HepG2 (cell line): ENCODE results near the gene TIMM8B. TPM values are rescaled to one million over a fixed set of nuclear protein-coding genes. Genes with fewer than 3 reads are reported as not detected.

Experiments used
- CCAR2 ChIP-seq: fragments of 200-400 bp; formaldehyde crosslinking; optimal IDR thresholded peaks from 2 replicates; pipeline ENCODE3; 2018; ENCODE audit warnings: low read depth, mild to moderate bottlenecking, low read length, moderate library complexity
- CHD2 ChIP-seq: IDR thresholded peaks from 2 replicates; pipeline ENCODE4 v1.6.1; 2011; ENCODE audit warnings: low read depth, low read length, improper control_type of control experiment
- ELF3 ChIP-seq: IDR thresholded peaks from 2 replicates; pipeline ENCODE4 v1.6.1; 2016; ENCODE audit warnings: missing genetic modification reagents, missing compliant biosample characterization
- FOXA1 ChIP-seq, 2 experiments: fragments of 450-650 bp in 1 of 2; sonication (generic) in 1 of 2; formaldehyde crosslinking in 1 of 2; IDR thresholded peaks; 2 replicates each; pipeline versions ENCODE4 v1.4.0 to v1.6.1; 2016 to 2020; ENCODE audit warnings: missing genetic modification reagents in 1 of 2
- GATAD1 ChIP-seq: IDR thresholded peaks from 2 replicates; pipeline ENCODE4 v1.6.1; 2016; ENCODE audit warnings: missing genetic modification reagents, missing compliant biosample characterization
- GLI4 ChIP-seq: sonication (generic); formaldehyde crosslinking; IDR thresholded peaks from 2 replicates; pipeline ENCODE4 v1.5.1; 2020; ENCODE audit warnings: missing genetic modification reagents, mild to moderate bottlenecking, moderate library complexity, borderline replicate concordance
- HNRNPL ChIP-seq: fragments of 200-400 bp; formaldehyde crosslinking; IDR thresholded peaks from 2 replicates; pipeline ENCODE4 v1.6.1; 2017; ENCODE audit warnings: mild to moderate bottlenecking, low read depth, low read length
- HOXD1 ChIP-seq: sonication (generic); formaldehyde crosslinking; IDR thresholded peaks from 2 replicates; pipeline ENCODE4 v1.5.0; 2020; ENCODE audit warnings: missing genetic modification reagents
- LRRFIP1 ChIP-seq: sonication (generic); formaldehyde crosslinking; conservative IDR thresholded peaks from 2 replicates; pipeline ENCODE4 v1.4.0; 2020; ENCODE audit warnings: missing genetic modification reagents
- MIXL1 ChIP-seq: IDR thresholded peaks from 2 replicates; pipeline ENCODE4 v1.6.1; 2016
- MTF1 ChIP-seq: sonication (generic); formaldehyde crosslinking; IDR thresholded peaks from 2 replicates; pipeline ENCODE4 v1.5.0; 2020; ENCODE audit warnings: missing genetic modification reagents
- SIN3B ChIP-seq: fragments of 150-350 bp; IDR thresholded peaks from 2 replicates; pipeline ENCODE4 v1.6.1; 2014; ENCODE audit warnings: low read length
- SUZ12 ChIP-seq: fragments of 150-350 bp; IDR thresholded peaks from 2 replicates; pipeline ENCODE4 v1.6.1; 2014; ENCODE audit warnings: low read depth, low read length
- TCF12 ChIP-seq, 2 experiments: fragments of 450-650 bp in 1 of 2; sonication (generic) in 1 of 2; formaldehyde crosslinking in 1 of 2; IDR thresholded peaks; 2 replicates each; pipeline versions ENCODE4 v1.6.1 to v1.8.0; 2017 to 2022; ENCODE audit warnings: antibody characterized with exemption in 1 of 2, mild to moderate bottlenecking in 1 of 2, missing genetic modification reagents in 1 of 2, moderate library complexity in 1 of 2
- TOPORS ChIP-seq: sonication (generic); formaldehyde crosslinking; IDR thresholded peaks from 2 replicates; pipeline ENCODE4 v1.8.0; 2023; ENCODE audit warnings: mild to moderate bottlenecking, missing genetic modification reagents
- TRIM22 ChIP-seq: fragments of 450-650 bp; IDR thresholded peaks from 2 replicates; pipeline ENCODE4 v1.6.1; 2017
- UBTF ChIP-seq: sonication (generic); formaldehyde crosslinking; IDR thresholded peaks from 2 replicates; pipeline ENCODE4 v1.4.0; 2020; ENCODE audit warnings: mild to moderate bottlenecking, missing genetic modification reagents
- ZMYM2 ChIP-seq: sonication (generic); formaldehyde crosslinking; IDR thresholded peaks from 2 replicates; pipeline ENCODE4 v1.8.0; 2022; ENCODE audit warnings: mild to moderate bottlenecking, missing genetic modification reagents
- ZNF460 ChIP-seq: sonication (generic); formaldehyde crosslinking; IDR thresholded peaks from 2 replicates; pipeline ENCODE4 v1.5.1; 2020; ENCODE audit warnings: missing genetic modification reagents, mild to moderate bottlenecking, borderline replicate concordance
- ZNF672 ChIP-seq: sonication (generic); formaldehyde crosslinking; IDR thresholded peaks from 2 replicates; pipeline ENCODE4 v1.8.1; 2022; ENCODE audit warnings: missing genetic modification reagents
- ZNF776 ChIP-seq: sonication (generic); formaldehyde crosslinking; IDR thresholded peaks from 2 replicates; pipeline ENCODE4 v1.4.0; 2020; ENCODE audit warnings: mild to moderate bottlenecking, missing genetic modification reagents
- ZZZ3 ChIP-seq: sonication (generic); formaldehyde crosslinking; IDR thresholded peaks from 2 replicates; pipeline ENCODE4 v1.4.0; 2020; ENCODE audit warnings: missing genetic modification reagents, mild to moderate bottlenecking, borderline replicate concordance
- polyA plus RNA-seq, 8 experiments: library from polyadenylated mRNA; depleted of rRNA in 3 of 8; stranded (reverse) in 7 of 8; unstranded in 1 of 8; fragments of >200 nt; fragmentation: Illumina TruSeq in 4 of 8; extraction: Trizol in 4 of 8; gene quantifications; 2 replicates each; pipeline versions ENCODE4 v1.2.1 to v1.2.3, GENCODE V29; 2011 to 2016; ENCODE audit warnings: low read depth in 4 of 8, missing spikeins in 1 of 8, mixed read lengths in 1 of 8; ENCODE audit not compliant: insufficient read depth in 1 of 8
- total RNA-seq, 5 experiments: library from RNA; depleted of rRNA; stranded (reverse); fragments of >200 nt; fragmentation: Illumina TruSeq; extraction: Trizol; gene quantifications; 2 replicates each; pipeline ENCODE4 v1.2.3, GENCODE V29; 2016; ENCODE audit warnings: low read depth in 1 of 5

The TIMM8B gene
- total and polyA plus RNA-seq, 2 of the 13 experiments (the other 11 are each of a cell fraction or from before 2014, with no cell fraction given), result 84.5 to 98.3 TPM

GRCh38 chr11:112073941-112074811 lies 12.4 kb downstream of the TIMM8B start, which contains the start of the genes NKAPD1 and PIH1D2 (continued):
- TF ChIP-seq UBTF (peak; percentile 76), MTF1 (CRISPR knock-in tag) (no peak), TRIM22 (no peak), ZMYM2 (CRISPR knock-in tag) (no peak), LRRFIP1 (CRISPR knock-in tag) (no peak), ZNF672 (no peak), GATAD1 (CRISPR knock-in tag) (peak; percentile 96), CHD2 (no peak), TCF12 (IDR thresholded peaks at IDR 0.05) (no peak), TCF12 (CRISPR knock-in tag; IDR thresholded peaks at IDR 0.05) (no peak), TOPORS (CRISPR knock-in tag) (no peak), SIN3B (peak; percentile 85), ZNF460 (no peak), HNRNPL (no peak), HOXD1 (CRISPR knock-in tag) (no peak), MIXL1 (peak; percentile 93), GLI4 (peak; percentile 55; the same call in 1 of the 2 replicates), CCAR2 (peak; percentile 75), FOXA1 (IDR thresholded peaks at IDR 0.05) (no peak), FOXA1 (CRISPR knock-in tag; IDR thresholded peaks at IDR 0.05) (0 out of 2 replicates have a peak, but pooled peaks have one; percentile 4), ELF3 (peak; percentile 41; the same call in 1 of the 2 replicates), SUZ12 (no peak), ZZZ3 (CRISPR knock-in tag) (no peak), ZNF776 (CRISPR knock-in tag) (no peak)
